ENCODE results near the gene TRPM3. TPM values are rescaled to one million over a fixed set of nuclear protein-coding genes. Genes with fewer than 3 reads are reported as not detected.

Gene TRPM3
- total and polyA plus RNA-seq, 2 donors (not counting 1 experiment from before 2014, with no cell fraction given): not detected

- H3K4me3 ChIP-seq (ENCODE audit: control extremely low read depth in 1 of 5, extremely low read depth in 1 of 5, insufficient read depth in 1 of 5, low read depth in 2 of 5, low read length in 4 of 5): no peak overlapping the region
- ATAC-seq (ENCODE audit: low read depth) (no peak), DNase-seq (no peak)
- peaks cover 0 to 4% of the 10 kb centered on the region in 2 donors for H3K4me1 ChIP-seq (ENCODE audit: control insufficient read depth in 2 of 2, insufficient read depth in 2 of 2, low read length in 2 of 2)
- POLR2A ChIA-PET: no interaction called here
- no peaks in the 10 kb centered on the region for H3K9me3 ChIP-seq (ENCODE audit: control extremely low read depth in 1 of 3, control insufficient read depth in 2 of 3, insufficient read depth in 1 of 3, low read length in 2 of 3)
- no peak for TF ChIP-seq CTCF (IDR thresholded peaks at IDR 0.05)
- no peak for TF ChIP-seq EZH2 (IDR thresholded peaks at IDR 0.05; ENCODE audit: borderline replicate concordance, insufficient read depth, low read depth, low read length, poor library complexity, severe bottlenecking)
- H3K27me3 ChIP-seq (replicated peaks in 1 of 4; ENCODE audit: control extremely low read depth in 1 of 4, control insufficient read depth in 3 of 4, insufficient read depth in 4 of 4, low read length in 3 of 4): peaks cover 0 to 5% (median 2%) of the 10 kb centered on the region in 4 experiments
- no peak overlapping the region for H3K9ac ChIP-seq (ENCODE audit: low read length)
- no peaks in the 10 kb centered on the region for H3K9me3 Mint-ChIP-seq (ENCODE audit: insufficient read depth)
- CTCF ChIA-PET: no interaction called here
- H3K27ac ChIP-seq (ENCODE audit: low read length in 2 of 2): no peak overlapping the region
- peaks cover 15% of the 10 kb centered on the region for H3K27me3 Mint-ChIP-seq
- no peaks in the 10 kb centered on the region for H3K79me2 ChIP-seq (ENCODE audit: control insufficient read depth, insufficient read depth, low read length)
- peaks cover 6% of the 10 kb centered on the region for H3K4me1 Mint-ChIP-seq
- WGBS (ENCODE audit: insufficient coverage): no CpG with 5 or more reads among the region's 1 CpG
- no peak overlapping the region for H3K27ac Mint-ChIP-seq
- no peak overlapping the region for H2AFZ ChIP-seq (ENCODE audit: insufficient read depth, low read depth, low read length, poor library complexity, severe bottlenecking)
- no peaks in the 10 kb centered on the region for H4K20me1 ChIP-seq (ENCODE audit: control insufficient read depth, insufficient read depth, low read length, poor library complexity, severe bottlenecking)
- intact Hi-C loops (cut with micrococcal nuclease): no loop called here
- H3K36me3 ChIP-seq (replicated peaks in 1 of 2; ENCODE audit: control extremely low read depth in 1 of 2, control insufficient read depth in 1 of 2, extremely low read depth in 1 of 2, insufficient read depth in 2 of 2, low read length in 1 of 2): no peaks in the 10 kb centered on the region
- no peak overlapping the region for H3K4me3 Mint-ChIP-seq
- H3K4me2 ChIP-seq (replicated peaks; ENCODE audit: low read depth, low read length, poor library complexity, severe bottlenecking): no peak overlapping the region
Observed at GRCh38 chr9:70578720-70579119, 542.7 kb downstream of the TRPM3 start.

- no peak for DNase-seq
- Histone ChIP-seq H3K27me3 (replicated peaks in 1 of 4; ENCODE audit: control extremely low read depth in 1 of 4, control insufficient read depth in 3 of 4, insufficient read depth in 4 of 4, low read length in 3 of 4) (peaks cover 0 to 4% (median 0%) of the 10 kb centered on the region in 4 experiments), H3K4me1 (ENCODE audit: control insufficient read depth in 2 of 2, insufficient read depth in 2 of 2, low read length in 2 of 2) (peaks cover 0 to 4% of the 10 kb centered on the region in 2 donors), H3K4me2 (replicated peaks; ENCODE audit: low read depth, low read length, poor library complexity, severe bottlenecking) (no peak overlapping the region), H3K4me3 (ENCODE audit: control extremely low read depth in 1 of 5, extremely low read depth in 1 of 5, insufficient read depth in 1 of 5, low read depth in 2 of 5, low read length in 4 of 5) (no peak overlapping the region), H2AFZ (ENCODE audit: insufficient read depth, low read depth, low read length, poor library complexity, severe bottlenecking) (no peak overlapping the region), H3K36me3 (replicated peaks in 1 of 2; ENCODE audit: control extremely low read depth in 1 of 2, control insufficient read depth in 1 of 2, extremely low read depth in 1 of 2, insufficient read depth in 2 of 2, low read length in 1 of 2) (no peaks in the 10 kb centered on the region), H3K9me3 (ENCODE audit: control extremely low read depth in 1 of 3, control insufficient read depth in 2 of 3, insufficient read depth in 1 of 3, low read length in 2 of 3) (no peaks in the 10 kb centered on the region), H3K27ac (ENCODE audit: low read length in 2 of 2) (no peak overlapping the region), H4K20me1 (ENCODE audit: control insufficient read depth, insufficient read depth, low read length, poor library complexity, severe bottlenecking) (no peaks in the 10 kb centered on the region), H3K79me2 (ENCODE audit: control insufficient read depth, insufficient read depth, low read length) (no peaks in the 10 kb centered on the region), H3K9ac (ENCODE audit: low read length) (no peak overlapping the region)
- Mint-ChIP-seq H3K27ac (no peak overlapping the region), H3K4me3 (no peak overlapping the region), H3K4me1 (peaks cover 6% of the 10 kb centered on the region), H3K9me3 (ENCODE audit: insufficient read depth) (no peaks in the 10 kb centered on the region), H3K27me3 (peaks cover 15% of the 10 kb centered on the region)
- no peak for ATAC-seq (ENCODE audit: low read depth)
- ChIA-PET POLR2A (no interaction called here), CTCF (no interaction called here)
- no peak for TF ChIP-seq CTCF (IDR thresholded peaks at IDR 0.05)
- no peak for TF ChIP-seq EZH2 (IDR thresholded peaks at IDR 0.05; ENCODE audit: borderline replicate concordance, insufficient read depth, low read depth, low read length, poor library complexity, severe bottlenecking)
- WGBS (ENCODE audit: insufficient coverage): 93% methylated on average over 5 of the region's 5 CpGs
- intact Hi-C loops (cut with micrococcal nuclease): no loop called here
Observed at GRCh38 chr9:70577671-70578070, 543.8 kb downstream of the TRPM3 start.
